B cell (primary cell): ENCODE results near the gene HPN.

Source experiments
- EZH2 ChIP-seq: IDR thresholded peaks from 2 replicates; pipeline ENCODE4 v1.6.1; 2012; ENCODE audit warnings: borderline replicate concordance, low read depth, mild to moderate bottlenecking, moderate library complexity, low read length; ENCODE audit not compliant: insufficient read depth, poor library complexity, severe bottlenecking
- TF ChIP-seq, protein P1 (sequence below): fragments of 200-600 bp; IDR thresholded peaks from one replicate; pipeline ENCODE4 v1.8.0; 2022; ENCODE audit warnings: antibody characterized with exemption, mild to moderate bottlenecking

DNA sequence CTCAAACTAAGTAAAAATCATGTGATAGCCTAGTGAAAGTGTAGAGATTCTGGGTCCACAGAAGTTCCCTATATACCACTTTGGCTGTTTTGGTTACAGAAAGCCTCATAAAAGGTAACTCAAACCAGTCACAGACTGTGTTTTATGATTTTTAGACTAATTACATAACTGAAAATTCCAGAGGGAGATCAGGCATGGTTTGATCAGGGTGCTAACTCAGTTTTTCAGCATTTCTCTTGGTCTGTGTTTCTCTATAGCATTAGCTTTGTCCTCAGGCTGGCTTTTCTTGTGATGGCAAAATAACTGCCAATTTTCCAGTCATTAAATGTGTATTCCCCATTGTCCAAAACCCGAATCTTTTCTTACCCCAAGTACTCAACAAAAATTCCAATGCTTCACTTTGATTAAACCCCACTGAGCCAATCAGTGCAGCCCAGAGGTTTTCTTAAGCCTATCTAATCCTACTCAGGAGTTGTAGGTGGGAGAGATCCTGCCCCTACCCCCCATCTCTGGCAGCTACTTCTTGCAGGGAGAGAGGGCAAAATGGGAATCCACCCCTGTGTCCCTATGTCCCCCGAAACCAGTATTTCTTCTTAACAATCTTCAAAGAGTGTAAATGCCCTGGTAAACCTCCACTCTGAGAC, 65.5 kb downstream of the HPN start:
- TF ChIP-seq EZH2, result no peak
- TF ChIP-seq, protein P1, sequence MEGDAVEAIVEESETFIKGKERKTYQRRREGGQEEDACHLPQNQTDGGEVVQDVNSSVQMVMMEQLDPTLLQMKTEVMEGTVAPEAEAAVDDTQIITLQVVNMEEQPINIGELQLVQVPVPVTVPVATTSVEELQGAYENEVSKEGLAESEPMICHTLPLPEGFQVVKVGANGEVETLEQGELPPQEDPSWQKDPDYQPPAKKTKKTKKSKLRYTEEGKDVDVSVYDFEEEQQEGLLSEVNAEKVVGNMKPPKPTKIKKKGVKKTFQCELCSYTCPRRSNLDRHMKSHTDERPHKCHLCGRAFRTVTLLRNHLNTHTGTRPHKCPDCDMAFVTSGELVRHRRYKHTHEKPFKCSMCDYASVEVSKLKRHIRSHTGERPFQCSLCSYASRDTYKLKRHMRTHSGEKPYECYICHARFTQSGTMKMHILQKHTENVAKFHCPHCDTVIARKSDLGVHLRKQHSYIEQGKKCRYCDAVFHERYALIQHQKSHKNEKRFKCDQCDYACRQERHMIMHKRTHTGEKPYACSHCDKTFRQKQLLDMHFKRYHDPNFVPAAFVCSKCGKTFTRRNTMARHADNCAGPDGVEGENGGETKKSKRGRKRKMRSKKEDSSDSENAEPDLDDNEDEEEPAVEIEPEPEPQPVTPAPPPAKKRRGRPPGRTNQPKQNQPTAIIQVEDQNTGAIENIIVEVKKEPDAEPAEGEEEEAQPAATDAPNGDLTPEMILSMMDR, result no peak
